ENCODE measurements around the gene PTRH2. TPM values are rescaled to one million over a fixed set of nuclear protein-coding genes. Genes with fewer than 3 reads are reported as not detected.

PTRH2 gene
- total RNA-seq, 1 donor from 2014 or later, result 34.0 TPM

DNA sequence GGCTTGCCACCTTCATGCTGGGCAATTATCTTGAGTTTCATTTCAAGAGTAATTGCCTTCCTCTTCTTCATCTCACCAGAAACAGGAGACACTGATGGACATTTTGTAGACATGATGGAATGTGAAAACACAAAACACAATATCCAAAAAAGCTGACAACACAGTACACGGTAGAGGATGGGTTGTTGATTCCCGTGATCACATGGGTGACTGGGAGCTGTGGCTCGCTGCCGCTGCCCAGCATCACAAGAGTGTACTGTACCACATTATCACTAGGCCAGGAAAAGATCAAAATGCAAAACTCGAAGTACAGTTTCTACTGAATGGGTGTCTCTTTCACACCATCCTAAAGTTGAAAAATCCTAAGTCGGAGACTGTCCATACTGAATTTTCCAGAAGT lies 7.4 kb downstream of the PTRH2 start:
- FAIRE-seq, result no peak
- no peak for DNase-seq (ENCODE audit: low read depth)
- no peak for TF ChIP-seq CTCF (IDR thresholded peaks at IDR 0.05; ENCODE audit: insufficient read depth, low read length, severe bottlenecking)
- no peaks in the 10 kb centered on the region for H3K27me3 ChIP-seq (ENCODE audit: control insufficient read depth, insufficient read depth, low read length)
- no peak overlapping the region for H3K4me3 ChIP-seq (ENCODE audit: low read depth, low read length)
- peaks cover 10% of the 10 kb centered on the region for H3K36me3 ChIP-seq (ENCODE audit: control insufficient read depth, insufficient read depth, low read length)

DNA sequence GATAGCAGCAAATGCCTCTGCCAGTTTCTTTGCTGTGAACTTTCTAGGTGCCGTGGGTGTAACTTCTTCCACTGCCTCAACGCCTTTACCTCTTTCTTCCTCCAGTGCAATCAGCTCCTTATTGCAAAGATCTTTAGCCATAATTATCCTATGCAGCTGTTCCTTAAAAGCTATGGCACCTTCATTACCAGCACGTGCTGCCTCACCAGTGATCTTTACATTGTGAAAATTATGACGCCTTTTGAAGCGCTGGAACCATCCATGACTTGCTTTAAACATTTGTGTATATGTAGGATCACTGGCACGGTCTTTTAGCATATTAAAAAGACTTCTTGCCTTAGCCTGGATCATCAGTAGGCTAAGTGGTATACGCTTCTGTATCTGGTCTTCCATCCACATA lies 8.0 kb downstream of the PTRH2 start:
- DNase-seq (ENCODE audit: low read depth), result no peak
- FAIRE-seq, result no peak
- no peak for TF ChIP-seq CTCF (IDR thresholded peaks at IDR 0.05; ENCODE audit: insufficient read depth, low read length, severe bottlenecking)
- Histone ChIP-seq H3K4me3 (ENCODE audit: low read depth, low read length) (no peak overlapping the region), H3K36me3 (ENCODE audit: control insufficient read depth, insufficient read depth, low read length) (peaks cover 11% of the 10 kb centered on the region), H3K27me3 (ENCODE audit: control insufficient read depth, insufficient read depth, low read length) (no peaks in the 10 kb centered on the region)

DNA sequence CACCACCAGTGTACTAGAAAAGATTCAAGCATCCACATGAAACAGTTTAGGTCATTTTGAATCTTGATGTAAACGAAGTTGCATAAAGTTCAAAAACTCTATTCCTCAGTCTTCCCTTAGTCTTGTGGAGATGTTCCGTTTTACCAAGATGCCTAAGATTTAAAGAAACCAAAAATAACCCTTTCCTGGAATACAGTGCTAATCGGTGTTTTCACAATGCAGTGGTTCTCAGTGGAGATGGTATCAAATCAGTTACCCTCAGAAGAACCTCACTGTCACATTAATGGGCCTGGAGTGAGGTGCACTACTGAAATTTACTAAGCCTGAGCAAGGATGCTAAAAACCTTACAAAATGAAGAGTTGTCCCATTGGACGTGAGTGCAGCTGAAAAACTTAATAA lies 9.1 kb downstream of the PTRH2 start:
- H3K27me3 ChIP-seq (ENCODE audit: control insufficient read depth, insufficient read depth, low read length), result no peaks in the 10 kb centered on the region
- FAIRE-seq (no peak), DNase-seq (ENCODE audit: low read depth) (no peak)
- H3K36me3 ChIP-seq (ENCODE audit: control insufficient read depth, insufficient read depth, low read length), result peaks cover 11% of the 10 kb centered on the region
- no peak overlapping the region for H3K4me3 ChIP-seq (ENCODE audit: low read depth, low read length)
- no peak for TF ChIP-seq CTCF (IDR thresholded peaks at IDR 0.05; ENCODE audit: insufficient read depth, low read length, severe bottlenecking)

DNA sequence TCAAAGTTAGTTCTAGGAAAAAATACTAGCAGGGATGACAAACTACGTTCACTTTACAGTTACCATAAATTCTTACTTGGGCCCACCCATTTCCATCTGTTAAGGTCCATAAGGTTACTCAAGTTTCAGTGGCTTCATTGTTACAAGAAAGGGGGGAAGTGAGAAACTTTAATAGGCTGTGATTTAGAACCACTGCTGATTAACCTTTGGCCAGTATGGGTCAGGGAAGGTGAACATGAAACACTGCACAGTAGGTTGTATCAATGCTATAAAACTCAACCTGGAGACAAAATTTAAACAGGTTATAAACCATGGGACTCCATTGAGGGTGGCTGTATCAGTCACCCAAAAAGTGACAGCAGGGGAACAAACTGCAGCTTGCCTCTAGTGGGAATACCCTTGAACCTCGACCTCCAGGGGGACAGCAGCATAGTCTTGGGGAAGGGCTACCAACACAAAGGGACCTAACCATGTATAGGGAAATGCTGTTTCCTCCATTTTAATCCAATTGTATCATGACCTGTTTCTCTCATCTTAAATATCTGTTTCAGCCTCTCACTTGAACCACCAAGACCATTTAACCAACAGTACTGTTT lies 10.4 kb downstream of the PTRH2 start:
- Histone ChIP-seq H3K36me3 (ENCODE audit: control insufficient read depth, insufficient read depth, low read length) (peaks cover 11% of the 10 kb centered on the region), H3K27me3 (ENCODE audit: control insufficient read depth, insufficient read depth, low read length) (no peaks in the 10 kb centered on the region), H3K4me3 (ENCODE audit: low read depth, low read length) (no peak overlapping the region)
- FAIRE-seq, result no peak
- TF ChIP-seq CTCF (IDR thresholded peaks at IDR 0.05; ENCODE audit: insufficient read depth, low read length, severe bottlenecking), result no peak
- DNase-seq (ENCODE audit: low read depth), result no peak

DNA sequence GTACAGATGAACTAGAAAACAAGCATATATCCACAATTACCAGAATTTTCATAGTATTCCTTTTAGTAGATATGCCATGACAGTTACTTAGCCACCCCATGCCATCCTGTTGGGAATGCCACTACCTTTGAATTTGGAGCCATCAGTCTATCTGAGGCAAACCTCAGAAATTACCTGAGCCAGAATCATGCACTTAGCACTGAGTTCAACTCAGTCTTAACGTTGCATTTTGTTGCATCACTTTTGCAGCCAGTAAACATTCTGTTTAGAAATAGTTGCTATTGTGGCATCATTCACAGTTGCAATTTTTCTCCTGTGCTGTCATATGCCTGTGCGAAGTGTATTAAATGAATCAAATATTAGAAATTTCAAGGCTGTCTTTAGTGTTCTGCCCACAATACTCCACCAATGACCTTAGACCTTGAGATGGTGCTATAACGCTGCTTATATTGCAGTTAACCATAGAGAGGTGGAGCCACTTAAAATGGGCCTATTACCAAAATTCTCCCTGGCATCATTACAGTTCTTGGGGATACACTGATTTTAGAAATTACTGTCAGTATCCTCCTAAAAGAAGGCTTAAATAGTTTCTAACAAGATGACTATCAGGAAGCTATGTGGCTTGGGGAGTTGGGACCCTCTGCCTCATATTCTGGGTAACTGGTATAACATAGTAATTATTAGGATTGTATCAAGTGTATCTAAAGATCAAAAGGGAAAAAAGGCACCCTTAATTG lies 11.1 kb downstream of the PTRH2 start:
- no peak overlapping the region for H3K4me3 ChIP-seq (ENCODE audit: low read depth, low read length)
- no peaks in the 10 kb centered on the region for H3K27me3 ChIP-seq (ENCODE audit: control insufficient read depth, insufficient read depth, low read length)
- FAIRE-seq (no peak), DNase-seq (ENCODE audit: low read depth) (no peak)
- no peak for TF ChIP-seq CTCF (IDR thresholded peaks at IDR 0.05; ENCODE audit: insufficient read depth, low read length, severe bottlenecking)
- H3K36me3 ChIP-seq (ENCODE audit: control insufficient read depth, insufficient read depth, low read length), result peaks cover 11% of the 10 kb centered on the region
